ENCODE results near the gene ECE1. TPM values are rescaled to one million over a fixed set of nuclear protein-coding genes. Genes with fewer than 3 reads are reported as not detected.

Gene ECE1
- total RNA-seq, 2 donors from 2014 or later = 99.0 to 149 TPM

DNA sequence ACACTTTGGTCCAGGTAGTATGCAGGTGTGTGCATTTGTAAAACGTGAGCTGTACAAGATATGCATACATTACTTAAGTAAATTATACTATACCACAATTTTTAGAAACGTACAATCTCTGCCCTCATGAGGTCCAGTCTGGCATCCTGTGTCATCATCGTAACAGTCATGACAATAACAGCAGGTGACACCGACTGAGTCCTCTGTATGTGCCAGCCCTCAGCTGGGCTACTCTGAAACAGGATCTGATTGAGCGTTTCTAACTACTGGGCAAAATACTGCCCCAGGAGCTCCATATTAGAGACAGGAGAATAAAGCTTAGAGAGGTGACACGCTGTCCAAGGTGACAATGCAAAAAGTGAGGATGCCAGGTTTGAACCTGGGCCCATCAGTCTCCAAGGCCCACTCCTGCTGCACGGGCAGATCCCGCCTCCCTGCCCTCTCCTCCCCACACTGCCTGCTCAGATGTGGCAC, 47.2 kb upstream of the ECE1 start:
- Histone ChIP-seq H3K4me1 (peaks cover 55% of the 10 kb centered on the region), H3K36me3 (no peaks in the 10 kb centered on the region), H3K9ac (ENCODE audit: low read depth in 2 of 2, low read length in 2 of 2) (peak overlapping the region; percentile 45 to 62), H3K4me3 (no peak overlapping the region), H3K9me3 (no peaks in the 10 kb centered on the region), H3K27ac (peak overlapping the region; percentile 81), H3K27me3 (no peaks in the 10 kb centered on the region)
- TF ChIP-seq CTCF (IDR thresholded peaks at IDR 0.05) = no peak
- DNase-seq = no peak
- intact Hi-C loops (cut with DNase I) = loop anchor here (5.0 kb wide), 1 partner anchor 45 kb away; the partner anchor contains the start of gene ECE1

DNA sequence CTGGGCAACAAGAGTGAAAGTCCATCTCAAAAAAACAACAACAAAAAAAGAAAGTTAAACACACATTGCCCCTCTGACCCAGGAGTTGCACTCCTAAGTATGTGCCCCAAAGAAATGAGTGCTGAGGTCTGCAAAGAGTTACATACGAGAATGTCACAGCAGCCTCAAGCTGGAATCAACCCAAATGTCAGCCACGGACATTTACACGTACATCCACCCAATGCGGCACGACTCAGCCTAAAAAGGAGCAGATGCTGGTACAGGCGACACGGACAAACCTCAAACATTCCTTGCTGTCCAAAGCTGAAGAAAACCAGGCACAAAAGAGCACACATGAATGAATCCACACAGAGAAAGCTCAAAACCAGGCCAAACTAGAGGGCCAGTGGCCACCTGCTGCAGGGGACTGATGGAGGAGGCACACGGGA, 46.8 kb upstream of the ECE1 start:
- H3K27me3 ChIP-seq = no peaks in the 10 kb centered on the region
- intact Hi-C loops (cut with DNase I) = loop anchor here (5.0 kb wide), 1 partner anchor 45 kb away; the partner anchor contains the start of gene ECE1
- TF ChIP-seq CTCF (IDR thresholded peaks at IDR 0.05) = no peak
- no peaks in the 10 kb centered on the region for H3K36me3 ChIP-seq
- DNase-seq = no peak
- H3K9me3 ChIP-seq = no peaks in the 10 kb centered on the region
- no peak overlapping the region for H3K27ac ChIP-seq
- peak overlapping the region in 1 of 2 donors; percentile 62 for H3K9ac ChIP-seq (ENCODE audit: low read depth in 2 of 2, low read length in 2 of 2)
- H3K4me3 ChIP-seq = no peak overlapping the region
- H3K4me1 ChIP-seq = peaks cover 58% of the 10 kb centered on the region

DNA sequence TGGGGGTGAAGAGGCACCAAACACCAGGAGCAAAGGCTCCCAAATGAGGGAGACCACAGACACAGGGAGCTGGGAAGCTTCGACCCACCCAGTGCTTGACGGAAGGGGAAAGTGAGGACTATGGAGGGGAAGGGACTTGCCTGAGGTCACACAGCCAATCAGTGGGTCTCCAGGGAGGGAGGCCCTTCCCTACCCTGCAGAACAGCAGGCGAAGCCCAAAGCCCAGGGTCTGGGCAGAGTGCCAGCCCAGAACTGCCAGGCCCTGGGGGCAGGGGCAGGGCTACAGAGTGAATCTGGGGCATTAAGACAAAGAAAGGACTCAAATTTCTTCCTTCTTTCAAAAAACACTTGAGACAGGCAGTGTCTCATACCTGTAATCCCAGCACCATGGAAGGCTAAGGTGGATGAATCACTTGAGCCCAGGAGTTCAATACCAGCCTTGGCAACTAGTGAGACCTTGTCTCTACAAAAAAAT, 45.5 kb upstream of the ECE1 start:
- H3K9ac ChIP-seq (ENCODE audit: low read depth in 2 of 2, low read length in 2 of 2) = peak overlapping the region in 1 of 2 donors; percentile 75
- H3K4me1 ChIP-seq = peaks cover 55% of the 10 kb centered on the region
- no peaks in the 10 kb centered on the region for H3K36me3 ChIP-seq
- H3K9me3 ChIP-seq = no peaks in the 10 kb centered on the region
- no peak for TF ChIP-seq CTCF (IDR thresholded peaks at IDR 0.05)
- no peaks in the 10 kb centered on the region for H3K27me3 ChIP-seq
- intact Hi-C loops (cut with DNase I) = loop anchor here (5.0 kb wide), 1 partner anchor 43 kb away; the partner anchor contains the start of gene ECE1
- peak overlapping the region; percentile 0 for H3K27ac ChIP-seq
- no peak overlapping the region for H3K4me3 ChIP-seq
- DNase-seq = no peak

DNA sequence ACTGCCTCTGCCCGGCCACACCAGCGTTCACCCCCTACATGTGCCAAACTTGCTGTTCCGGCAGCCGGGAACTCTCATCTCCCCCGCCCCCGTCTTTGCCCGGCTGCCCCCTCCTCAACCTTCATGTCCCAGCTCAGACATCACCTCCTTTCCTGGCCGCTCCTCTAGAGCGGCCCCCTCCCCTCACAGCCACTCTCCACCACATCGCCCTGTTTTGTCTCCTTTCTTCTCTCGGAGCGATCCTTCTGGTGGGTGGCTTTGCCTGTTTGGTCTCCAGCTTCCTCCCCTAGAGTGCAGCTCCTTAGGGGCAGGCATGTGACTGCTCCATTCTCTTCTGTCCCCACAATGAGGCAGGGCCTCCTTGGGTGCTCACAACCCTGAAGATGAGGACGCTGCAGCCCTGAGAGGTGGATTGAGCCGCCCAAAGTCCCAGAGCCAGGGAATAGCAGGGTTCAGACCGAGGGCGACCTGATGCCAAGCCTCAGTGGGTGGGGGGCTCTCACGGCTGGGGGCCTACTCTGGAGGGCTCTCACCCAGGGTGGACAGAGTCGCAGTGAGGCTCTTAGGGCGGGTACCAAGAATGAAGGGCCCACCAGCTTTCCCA, 44.9 kb upstream of the ECE1 start:
- peak overlapping the region; percentile 74 for H3K27ac ChIP-seq
- peaks cover 49% of the 10 kb centered on the region for H3K4me1 ChIP-seq
- no peak for DNase-seq
- peak overlapping the region; percentile 70 to 75 for H3K9ac ChIP-seq (ENCODE audit: low read depth in 2 of 2, low read length in 2 of 2)
- H3K36me3 ChIP-seq = no peaks in the 10 kb centered on the region
- no peak overlapping the region for H3K4me3 ChIP-seq
- no peak for TF ChIP-seq CTCF (IDR thresholded peaks at IDR 0.05)
- H3K27me3 ChIP-seq = no peaks in the 10 kb centered on the region
- intact Hi-C loops (cut with DNase I) = loop anchor here (5.0 kb wide), 1 partner anchor 43 kb away; the partner anchor contains the start of gene ECE1
- no peaks in the 10 kb centered on the region for H3K9me3 ChIP-seq

DNA sequence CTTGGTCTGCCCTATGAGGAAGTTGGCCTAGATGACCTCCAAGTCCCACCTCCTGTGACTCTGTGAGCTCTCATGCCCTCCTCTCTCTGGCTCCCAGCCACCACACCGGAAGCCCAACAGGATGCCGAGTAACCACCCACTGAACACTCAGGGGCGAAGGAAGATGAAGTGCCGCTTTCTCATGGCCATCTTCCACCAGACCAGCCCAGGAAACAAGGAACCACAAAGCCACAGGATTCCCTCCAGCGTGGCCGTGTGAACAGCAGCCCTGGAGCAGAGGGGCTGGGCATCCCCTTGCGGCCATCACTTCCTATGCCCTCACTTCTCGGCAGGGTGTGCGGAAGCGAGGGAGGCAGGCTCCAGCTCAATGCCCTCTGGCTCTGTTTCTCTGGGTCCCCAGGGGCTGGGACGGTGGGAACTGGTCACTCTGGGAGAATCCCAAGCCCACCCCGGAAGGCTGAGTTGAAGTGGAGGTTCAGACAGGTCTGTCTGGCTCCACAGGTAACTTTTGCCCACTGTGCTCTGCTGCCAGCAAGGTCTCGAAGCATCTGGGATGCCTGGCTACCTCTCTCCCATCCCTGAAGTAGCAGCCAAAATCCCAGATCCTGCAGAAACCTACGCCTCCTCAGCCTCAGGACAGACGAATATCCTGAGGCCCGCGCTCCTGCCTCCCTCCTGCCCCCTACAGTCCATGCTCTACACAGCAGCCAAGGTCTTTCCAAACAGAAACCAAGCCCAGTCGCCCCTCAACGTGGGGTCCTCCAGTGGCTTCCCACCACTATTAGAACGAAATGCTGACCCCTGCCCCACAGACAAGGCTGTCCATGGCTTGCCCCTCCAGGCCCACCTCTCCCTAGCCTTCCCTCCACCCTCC, 44.2 kb upstream of the ECE1 start:
- Histone ChIP-seq H3K4me1 (peaks cover 42% of the 10 kb centered on the region), H3K4me3 (no peak overlapping the region), H3K27ac (peak overlapping the region; percentile 74), H3K9me3 (no peaks in the 10 kb centered on the region), H3K36me3 (no peaks in the 10 kb centered on the region), H3K27me3 (no peaks in the 10 kb centered on the region), H3K9ac (ENCODE audit: low read depth in 2 of 2, low read length in 2 of 2) (peak overlapping the region; percentile 70 to 75)
- peak; percentile 61 for TF ChIP-seq CTCF (IDR thresholded peaks at IDR 0.05)
- intact Hi-C loops (cut with DNase I) = loop anchor here (5.0 kb wide), 1 partner anchor 42 kb away; the partner anchor contains the start of gene ECE1
- peak; percentile 78 for DNase-seq
